NOMO-1 treated with DMSO at 0.1 percent for 48 hours (cell line): ENCODE results near the gene LHFPL2.

Source experiments
- DNase-seq: peaks from one replicate; lab custom pipeline; 2025; ENCODE audit not compliant: unreplicated experiment; lab: John Stamatoyannopoulos, UW

The LHFPL2 gene

DNA sequence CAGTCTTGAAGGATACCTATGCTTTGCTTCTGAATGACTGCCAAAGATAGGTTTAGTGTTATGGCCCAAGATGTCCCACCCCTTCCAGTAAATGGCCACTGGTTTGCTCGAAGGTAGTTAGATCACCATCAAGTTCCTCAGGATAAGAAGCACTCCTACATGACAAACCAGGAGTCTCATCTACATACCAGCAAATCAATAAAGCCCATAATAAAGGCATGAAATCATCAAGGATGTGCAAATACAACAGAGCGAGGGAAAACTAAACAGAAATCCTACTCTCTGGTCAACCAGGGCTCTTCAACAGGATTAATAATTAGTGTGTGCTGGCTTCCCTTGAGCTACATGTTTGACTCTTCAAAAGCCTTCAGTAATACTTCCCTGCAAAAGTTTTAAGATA lies 141.0 kb downstream of the LHFPL2 start:
- no peak for DNase-seq

DNA sequence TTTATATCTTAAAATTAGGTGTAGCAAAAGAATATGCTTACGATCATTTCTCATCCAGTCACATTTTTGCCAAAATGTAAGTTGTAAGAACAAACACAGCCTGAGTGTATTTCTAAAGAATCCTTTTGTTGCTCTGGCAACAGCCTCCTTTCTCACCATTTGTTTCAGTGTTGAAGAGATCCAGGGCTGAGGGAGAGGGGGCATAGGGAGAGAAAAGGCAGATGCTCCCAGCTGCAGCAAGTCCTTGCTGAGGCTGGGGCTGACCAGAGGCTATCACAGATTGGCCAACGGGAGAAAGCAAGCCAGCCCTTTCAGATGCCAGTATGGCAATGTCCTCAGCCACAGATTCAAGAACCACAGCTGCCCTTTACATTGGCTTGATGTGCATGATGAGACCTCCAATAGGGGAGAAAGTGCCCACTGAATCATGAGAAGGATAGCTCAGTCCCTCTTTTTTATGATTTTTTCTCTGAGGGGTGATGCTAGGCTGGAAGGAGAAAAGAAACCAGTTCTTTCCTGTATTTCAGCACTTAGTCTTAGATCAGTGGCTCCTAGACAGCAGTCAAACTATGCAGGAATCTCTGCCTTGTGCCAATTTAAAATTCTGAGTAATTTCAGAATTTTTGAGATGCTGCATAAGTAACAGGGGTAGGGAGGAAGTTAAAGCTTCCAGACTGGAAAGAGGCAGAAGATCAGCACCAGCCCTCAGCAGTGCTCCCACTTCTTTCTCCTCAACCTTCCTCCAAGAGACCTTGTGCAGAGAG lies 142.1 kb downstream of the LHFPL2 start:
- no peak for DNase-seq

DNA sequence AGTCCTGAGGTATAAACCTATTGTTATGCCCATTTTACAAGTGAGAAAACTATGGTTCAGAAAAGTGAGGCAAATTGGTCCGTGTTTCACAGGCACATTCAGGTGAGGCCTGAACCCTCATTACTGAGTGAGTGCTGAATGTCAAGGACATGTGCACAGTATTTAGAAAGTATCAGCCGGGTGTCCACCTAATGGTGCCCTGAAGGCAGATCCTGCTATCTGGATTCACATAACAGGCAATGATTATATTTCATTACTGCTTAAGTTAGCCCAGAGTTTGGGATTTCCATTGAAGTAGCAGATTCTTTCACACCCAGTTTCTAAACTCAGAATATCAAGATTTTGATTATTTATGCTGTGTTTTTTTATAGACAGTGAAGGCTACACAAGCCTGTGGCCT lies 142.7 kb downstream of the LHFPL2 start:
- no peak for DNase-seq

DNA sequence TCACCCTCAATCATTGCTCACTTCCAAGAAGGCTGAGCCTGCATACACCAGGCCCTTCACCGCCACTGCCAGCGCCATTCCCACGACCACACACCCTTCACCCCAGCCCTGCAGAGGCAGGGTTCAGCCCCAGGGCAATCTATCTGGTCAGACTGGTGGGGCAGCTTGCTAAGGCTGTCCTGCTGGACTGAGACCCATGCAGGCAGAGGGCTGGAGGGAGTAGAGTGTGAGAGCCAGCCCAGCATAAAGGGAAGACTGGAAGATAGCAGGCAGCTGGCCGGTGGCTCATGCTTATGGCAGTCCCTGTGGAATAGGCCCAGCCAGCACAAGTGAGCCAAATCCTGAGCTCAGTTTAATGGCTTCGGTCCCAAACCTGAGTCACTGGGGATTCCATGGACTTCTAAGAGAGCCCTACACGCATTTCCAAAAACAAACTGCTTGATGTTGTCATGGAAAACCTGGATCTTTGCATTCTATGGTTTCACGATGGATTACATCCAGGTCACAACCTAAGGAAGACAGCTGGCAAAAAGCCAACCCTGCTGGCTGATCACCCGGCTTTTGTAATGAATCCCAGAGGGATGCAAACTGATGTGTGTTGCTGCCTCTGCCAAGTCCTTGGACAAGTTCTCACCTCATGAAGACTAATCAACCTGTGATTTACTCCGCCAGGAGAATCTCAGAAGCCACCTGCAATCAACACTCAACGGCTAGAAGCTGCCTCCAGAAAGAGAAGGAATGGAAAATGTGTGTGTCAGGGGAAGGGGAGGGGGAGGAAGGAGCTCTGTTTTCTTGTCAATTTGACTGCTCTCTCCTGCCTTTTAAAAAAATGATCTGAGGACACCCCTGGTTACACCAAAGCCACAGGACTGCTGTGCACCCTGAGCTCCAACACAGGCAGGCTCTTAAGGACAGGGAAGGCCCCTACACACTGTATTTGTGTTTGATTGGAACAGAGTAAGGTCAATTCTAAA lies 143.6 kb downstream of the LHFPL2 start:
- no peak for DNase-seq

DNA sequence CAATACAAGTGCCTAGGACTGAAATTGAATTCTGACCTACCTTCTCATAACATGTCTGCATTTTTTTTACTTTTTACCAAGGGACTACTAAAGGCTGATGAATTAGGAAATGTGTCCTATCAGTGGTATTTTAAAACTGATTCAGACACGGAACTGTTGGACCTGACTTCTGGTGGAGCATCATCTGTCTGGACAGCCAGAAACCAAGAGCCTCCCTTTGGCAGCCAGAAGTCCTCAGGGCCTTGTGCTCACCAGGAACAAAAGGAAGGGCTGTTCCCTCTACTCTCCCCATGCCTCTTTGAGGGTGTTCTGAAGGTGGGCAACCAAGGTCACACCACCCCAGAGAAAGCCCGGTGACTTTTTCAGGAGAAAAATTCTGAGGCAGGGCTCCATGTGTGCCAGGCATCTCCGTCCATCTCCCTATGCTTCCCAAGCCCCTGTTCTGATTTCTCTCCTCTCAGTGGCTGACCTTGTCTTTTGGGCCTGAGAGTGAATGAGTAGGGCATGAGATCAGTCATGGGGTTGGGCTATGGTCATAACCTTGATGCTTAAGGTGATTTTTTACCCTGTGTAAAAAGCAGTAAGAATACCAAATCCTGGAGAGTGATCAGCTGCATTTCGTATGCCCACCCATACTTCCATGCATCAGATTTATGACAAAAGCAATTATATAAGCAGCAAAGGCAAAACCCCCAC lies 144.5 kb downstream of the LHFPL2 start:
- DNase-seq: no peak

DNA sequence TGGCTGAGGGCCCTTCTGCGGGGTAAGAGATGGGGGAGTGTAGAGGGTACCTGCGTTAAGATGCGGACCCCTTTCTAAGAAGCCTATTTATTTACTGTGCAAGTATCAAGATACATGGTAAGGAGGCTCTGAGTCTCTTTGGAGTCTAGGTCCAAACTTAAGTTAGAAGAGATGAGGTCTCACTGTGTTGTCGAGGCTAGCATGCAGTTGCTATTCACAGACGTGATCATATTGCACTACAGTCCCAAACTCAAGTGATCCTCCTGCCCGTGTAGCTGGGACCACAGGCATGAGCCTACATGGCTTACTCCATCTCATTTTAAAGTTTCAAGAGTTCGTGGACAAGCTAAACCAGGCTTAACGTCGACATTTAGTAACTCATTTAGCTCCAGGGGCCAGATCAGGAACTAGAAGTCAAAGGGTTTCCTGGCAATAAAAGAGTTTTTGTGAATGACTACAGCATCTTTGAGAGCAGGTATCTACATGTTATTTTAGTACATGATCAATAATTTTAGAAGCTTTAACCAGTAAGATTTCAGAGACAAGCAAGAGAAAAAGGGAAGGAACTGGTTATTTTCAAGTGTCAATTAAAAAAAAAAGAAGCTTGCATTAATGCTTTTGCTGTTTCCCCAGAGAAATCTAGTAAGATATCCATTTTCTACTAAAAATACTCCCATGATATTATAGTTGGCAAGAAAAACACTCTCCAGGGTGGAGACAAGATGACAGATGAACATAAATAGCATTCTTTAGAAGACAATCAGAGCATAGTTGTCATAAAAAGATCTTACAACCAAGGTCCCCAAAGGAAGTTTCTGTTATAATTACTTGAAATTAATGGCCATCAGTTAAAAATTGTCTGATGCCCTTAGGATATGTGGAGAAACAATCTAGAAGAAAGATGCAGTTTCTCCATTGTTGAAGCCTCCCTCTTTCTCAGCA lies 146.9 kb downstream of the LHFPL2 start:
- DNase-seq: peak; percentile 23

DNA sequence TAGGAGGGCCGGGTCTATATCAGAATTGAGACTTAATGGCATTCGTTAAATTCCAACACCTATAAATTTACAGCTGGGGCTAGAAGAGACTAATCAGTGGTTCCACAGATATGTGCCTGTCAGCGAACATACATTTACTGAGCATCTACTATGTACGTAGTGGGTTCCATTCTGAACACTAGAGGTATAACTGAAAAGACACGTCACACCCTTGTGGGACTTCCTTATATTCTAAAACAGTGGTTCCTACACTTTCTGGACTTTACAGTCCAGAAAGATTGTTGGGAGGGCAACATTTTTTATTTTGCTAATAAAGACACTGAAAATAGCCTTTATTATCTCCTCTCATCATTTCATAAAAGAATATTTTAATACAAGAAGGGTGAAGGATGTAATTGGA lies 147.7 kb downstream of the LHFPL2 start:
- no peak for DNase-seq

DNA sequence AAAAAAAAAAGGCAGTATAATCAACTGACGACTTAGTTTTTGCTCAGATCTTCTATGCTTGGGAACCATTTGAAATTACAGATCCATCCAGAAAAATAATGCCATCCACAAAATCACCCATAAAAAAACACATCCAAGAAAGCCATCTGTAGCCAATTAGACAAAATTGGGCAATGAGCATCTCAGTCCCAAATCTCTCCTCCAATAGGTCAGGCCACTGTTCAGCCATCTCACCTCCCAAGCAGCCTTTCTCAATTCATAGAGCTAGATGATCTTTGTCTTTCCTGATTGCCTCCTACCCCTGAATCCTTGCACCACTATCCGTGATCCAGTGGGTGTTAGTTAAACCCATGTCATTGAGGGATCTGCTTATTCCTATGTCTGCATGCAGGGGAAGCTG lies 148.5 kb downstream of the LHFPL2 start:
- no peak for DNase-seq

DNA sequence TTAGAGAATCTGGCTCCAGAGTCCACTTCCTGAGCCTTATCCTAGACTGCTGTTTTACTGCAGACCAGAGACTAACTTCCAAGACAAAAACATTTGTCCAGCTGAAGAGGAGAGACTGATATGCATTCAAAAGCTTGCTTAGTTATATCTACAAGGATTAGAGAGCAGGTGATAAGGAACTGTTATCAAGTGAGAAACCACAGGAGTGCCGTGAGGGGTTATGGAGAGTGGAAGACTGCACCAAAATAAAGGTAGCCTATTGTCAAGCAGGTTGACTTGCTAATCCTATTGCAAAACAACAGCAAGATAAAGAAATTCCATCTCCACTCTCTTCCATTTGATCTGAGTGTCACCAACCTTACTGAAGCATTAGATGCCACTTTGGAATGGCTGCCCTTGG lies 149.1 kb downstream of the LHFPL2 start:
- no peak for DNase-seq

DNA sequence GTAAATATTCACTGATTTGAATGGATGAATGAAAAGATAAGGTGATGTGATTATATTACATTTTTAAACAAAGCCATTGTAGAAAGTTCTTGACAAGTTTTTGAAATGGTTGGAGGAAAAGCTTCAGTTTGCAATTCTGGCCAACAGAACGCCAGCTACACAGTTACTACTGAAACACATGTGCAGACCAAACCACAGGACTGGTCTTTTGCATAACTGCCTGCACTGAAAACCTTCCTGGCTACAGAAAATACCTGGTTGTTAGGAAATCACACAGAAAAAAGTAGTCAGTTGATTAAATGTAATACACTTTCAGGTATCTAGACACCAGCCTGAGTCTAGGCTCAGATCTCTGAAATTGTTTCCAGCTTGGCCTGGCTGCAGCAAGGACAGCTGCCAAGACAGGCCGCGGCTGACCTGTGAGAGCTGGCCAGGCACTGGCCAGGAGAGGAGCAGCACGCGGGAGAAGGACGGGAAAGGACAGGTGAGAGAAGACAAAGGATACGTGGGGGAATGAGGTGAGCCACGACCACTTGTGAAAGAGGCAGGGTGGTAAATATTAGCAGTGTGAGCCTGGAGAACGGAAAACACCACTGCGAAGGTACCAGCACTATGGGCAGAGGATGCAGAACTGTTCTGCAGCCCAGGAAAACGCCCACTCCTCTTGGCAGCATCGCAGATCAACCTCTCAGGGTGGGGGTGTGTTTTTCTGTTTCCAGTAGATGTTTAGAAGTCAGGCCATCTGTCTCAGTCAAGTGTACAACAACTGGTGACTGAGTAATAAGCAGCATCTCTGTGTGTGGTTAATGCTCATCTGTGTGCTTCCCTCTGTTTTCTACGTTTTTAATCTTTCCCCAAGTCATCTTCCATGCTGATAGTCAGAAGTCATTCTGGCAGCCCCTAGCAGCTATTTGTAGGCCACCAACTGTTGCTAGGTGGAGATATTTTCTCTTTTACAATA lies 150.7 kb downstream of the LHFPL2 start:
- DNase-seq: no peak

DNA sequence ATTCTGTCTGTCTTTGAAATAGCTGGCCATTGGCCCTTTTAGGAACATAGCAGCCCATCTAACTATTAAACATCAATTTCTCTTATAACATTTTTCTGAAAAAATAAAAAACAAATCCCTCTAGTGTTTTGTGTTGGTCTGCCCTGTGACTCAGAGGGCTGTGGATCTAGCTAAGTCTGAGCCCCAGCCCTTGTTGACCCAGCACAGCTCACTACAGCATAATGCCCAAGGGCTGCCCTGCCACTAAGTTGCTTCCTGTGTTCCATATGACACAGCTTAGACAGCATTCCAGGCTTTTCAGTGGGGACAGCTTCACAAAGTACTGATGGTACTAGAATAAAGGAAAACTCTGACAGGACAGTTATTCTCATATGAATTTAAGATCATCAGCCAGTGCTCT lies 152.2 kb downstream of the LHFPL2 start:
- no peak for DNase-seq

DNA sequence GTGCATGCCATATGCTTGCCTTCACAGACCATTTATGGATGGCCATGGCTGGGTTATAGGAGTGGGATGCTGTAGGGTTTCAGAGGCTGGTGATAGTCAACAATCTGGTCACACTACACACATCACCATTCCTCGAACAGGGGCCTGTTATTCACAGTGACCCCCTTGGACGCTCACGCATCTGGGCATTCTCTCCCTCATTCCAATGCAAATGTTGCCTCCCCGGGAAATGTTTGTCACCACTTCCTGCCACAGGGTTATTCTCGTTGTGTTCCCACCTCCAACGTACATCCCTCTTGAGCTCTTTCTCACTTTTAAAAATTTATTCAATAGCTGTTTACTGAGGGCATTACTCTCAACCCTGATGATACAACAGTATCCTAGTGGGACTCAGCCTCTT lies 152.8 kb downstream of the LHFPL2 start:
- DNase-seq: no peak

DNA sequence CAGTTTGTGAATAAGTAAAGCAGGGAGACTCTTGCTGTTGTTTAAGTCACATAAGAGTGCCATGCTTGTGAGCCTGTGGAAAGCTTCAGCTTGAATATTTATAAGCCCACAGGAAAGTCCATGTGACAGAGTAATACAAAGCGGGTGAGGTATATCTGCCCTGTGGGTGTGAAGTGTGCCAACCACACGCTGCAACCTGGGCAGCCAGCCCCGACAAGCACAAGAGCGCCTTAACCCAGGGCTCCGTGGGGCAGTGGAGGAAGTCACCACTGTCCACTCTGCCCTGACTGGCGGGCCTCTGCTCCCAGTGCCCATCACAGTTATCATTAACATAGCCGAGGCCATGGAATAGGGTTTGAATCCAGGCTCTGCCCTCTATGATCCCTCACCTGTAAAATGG lies 155.9 kb downstream of the LHFPL2 start:
- no peak for DNase-seq

DNA sequence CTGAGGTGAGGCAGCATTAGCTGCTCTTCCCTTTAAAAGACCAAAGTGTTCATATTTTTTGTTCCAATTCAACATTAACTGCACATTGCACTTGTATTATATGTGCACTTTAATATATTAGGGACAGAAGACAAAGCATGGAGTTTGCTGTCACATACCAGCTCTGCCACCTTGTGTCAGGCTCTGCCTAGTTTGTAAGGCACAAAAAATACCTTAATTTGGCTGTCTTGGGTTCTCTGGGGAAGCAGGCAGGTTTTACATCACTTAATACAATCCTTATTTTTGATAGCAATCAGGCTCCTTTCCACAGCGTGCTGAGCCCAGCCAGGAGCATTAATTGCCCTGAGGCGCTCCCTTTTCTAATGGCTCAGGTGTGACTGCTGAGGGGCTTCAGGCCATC lies 156.3 kb downstream of the LHFPL2 start:
- DNase-seq: no peak

DNA sequence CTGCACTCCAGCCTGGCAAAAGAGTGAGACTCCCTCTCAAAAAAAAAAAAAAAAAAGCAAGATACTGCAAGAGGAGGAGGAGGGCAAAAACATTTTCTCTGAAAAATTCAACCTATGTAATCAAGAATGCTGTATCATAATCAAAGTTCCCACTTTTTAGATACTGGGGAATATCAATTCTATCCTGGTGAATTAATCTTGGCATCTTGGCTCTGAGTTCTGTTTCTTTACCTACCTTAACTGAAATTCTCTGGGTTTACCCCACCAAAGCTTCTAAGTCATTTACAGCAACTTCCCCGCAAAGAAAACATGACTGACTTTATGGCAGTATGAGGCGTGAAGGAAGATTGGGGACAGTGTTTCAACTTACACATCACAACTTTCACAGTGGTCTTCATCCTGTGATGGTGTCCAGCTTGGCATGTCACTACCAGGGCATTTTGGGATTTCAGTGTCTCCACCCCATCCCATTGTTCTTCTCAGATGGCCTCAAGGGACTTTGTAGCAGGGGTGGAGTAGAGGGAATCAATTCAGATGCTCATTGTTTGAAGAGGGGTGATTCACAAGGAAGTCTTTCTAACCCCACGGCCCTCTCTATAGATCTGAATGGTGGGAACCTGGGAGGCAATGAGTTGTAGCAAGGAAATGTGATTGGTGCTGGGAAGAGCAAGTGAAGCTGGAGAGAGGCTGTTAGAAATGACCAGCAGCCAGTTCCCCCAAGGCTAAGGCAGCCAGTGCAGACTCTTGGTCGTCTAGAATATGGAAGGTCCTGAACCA lies 157.7 kb downstream of the LHFPL2 start:
- no peak for DNase-seq

DNA sequence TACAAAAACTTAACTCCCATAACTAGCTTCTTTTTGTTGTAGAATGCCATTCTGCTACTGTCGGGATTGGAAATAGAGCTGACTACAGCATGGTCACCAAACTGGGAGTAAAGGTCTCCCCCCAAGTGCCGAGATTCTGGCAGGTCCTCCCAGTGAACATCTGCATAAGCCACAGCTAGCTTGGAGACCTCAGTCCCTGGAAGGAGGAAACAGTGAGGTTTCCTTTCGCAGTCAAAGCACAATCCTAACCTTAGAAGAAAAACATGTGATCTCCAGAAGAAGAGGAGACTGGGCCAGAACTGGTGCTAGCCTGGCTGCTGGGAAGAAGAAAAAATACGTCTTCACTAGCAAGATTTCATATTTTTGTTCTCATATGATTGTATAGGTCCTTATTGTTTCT lies 160.7 kb downstream of the LHFPL2 start:
- no peak for DNase-seq

DNA sequence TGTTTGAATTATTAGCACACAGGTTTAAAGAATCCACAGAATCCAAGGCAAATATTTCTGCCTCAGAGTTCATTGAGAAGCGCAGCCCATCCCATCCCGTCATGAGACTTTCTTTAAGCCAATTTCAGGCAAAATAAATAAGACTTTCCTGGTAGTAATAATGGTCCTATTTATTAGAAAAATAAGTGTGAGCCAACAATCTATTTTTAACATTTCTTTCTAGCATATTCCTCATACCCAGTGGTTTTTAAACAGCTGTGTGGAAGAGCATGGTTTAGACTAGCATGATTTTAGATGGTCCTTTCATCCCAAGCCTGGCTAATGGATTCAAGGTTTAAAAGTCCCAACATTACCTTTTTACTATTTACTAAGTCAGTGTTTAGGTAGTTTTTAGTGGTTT lies 162.4 kb downstream of the LHFPL2 start:
- DNase-seq: no peak

DNA sequence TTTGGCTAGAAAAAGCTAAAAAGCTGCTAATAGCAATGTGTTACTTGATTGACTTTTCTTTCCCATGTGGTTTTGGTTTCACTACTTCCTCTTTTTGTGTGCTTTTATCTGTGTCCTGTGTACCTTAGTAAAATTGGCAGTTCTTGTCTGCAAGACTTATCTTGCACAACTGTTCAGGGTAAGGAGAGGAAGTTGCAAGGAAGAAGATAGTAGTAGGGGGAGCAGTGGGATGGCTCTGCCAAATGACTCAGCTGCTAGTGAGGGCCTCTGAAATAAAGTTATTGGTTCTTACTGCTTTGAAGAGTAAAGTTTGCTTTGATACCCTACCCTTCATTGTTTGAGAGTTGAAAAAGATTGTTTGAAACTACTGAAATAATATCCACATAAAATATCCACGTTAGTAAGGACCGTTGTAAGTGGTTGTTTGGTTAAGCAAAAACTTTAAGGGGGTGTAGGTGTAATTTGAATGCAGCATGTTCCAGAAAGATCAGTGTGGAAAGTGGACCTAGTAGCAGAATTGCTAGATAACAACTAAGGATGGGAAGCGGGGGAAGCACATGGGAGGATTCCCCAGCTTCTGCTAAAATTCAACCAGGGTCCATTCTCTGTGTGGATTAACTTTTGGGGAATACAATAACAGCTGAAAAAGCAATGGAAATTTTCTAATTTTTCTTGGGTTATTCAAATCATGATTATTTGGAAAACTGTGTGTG lies 164.6 kb downstream of the LHFPL2 start:
- peak; percentile 99 for DNase-seq
